Activated T-cell treated with anti-CD3 and anti-CD28 coated beads, Interleukin-2, amount 50 U/mL, for 48 hours (primary cell): ENCODE data around the gene CA12.
"Not testable (repeated sequence)": the region's sequence is repeated elsewhere in the genome, so short reads cannot be mapped to it uniquely, and the experiment has no call there.

ENCODE experiments used
- DNase-seq, 2 experiments: peaks; one replicate each; pipeline ENCODE4 v3.0.0-alpha.2; 2020

CA12 gene

DNA sequence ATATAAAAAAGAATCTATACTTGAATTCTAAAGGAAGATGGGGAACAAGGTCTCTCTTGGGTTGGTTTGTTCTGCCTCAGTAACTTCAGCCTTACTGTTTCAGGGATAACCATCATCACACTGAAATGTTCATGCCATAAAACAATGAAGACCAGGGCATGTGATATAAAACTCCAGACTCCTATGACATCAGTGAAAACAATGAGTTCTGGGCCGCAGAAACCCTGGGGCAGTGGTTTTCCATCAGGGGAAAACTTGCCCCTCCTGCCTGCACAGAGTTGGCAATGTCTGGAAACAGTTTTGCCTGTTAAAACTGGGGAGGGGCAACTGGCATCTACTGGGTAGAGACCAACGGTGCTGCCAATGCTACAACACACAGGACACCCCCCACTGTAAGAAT, 46.8 kb downstream of the CA12 start:
- no peak for DNase-seq

- DNase-seq = no peak
Measured at GRCh38 chr15:63332367-63333124, 49.1 kb downstream of the CA12 start.

GRCh38 chr15:63331456-63331855, 50.2 kb downstream of the CA12 start:
- peak; percentile 37 to 46 for DNase-seq

DNA sequence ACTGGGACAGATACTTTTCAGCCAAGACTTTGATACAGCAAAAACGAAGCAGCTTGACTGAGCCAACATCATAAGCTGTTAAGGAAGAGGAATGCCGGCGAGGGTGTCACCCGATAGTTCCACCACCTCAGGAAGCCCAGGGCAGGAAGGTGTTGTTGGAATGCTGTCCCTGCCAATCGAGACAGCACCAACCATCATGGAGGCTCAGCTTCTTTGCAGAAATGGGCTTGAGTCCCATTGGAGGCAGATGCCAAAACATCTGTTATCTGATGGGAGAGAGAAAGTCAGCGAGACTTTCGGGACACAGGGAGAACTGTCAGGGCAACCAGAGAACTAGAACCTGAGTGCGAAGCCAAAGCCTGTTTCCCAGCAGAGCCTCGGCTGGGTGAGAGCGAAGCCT, 50.7 kb downstream of the CA12 start:
- DNase-seq = no peak

DNA sequence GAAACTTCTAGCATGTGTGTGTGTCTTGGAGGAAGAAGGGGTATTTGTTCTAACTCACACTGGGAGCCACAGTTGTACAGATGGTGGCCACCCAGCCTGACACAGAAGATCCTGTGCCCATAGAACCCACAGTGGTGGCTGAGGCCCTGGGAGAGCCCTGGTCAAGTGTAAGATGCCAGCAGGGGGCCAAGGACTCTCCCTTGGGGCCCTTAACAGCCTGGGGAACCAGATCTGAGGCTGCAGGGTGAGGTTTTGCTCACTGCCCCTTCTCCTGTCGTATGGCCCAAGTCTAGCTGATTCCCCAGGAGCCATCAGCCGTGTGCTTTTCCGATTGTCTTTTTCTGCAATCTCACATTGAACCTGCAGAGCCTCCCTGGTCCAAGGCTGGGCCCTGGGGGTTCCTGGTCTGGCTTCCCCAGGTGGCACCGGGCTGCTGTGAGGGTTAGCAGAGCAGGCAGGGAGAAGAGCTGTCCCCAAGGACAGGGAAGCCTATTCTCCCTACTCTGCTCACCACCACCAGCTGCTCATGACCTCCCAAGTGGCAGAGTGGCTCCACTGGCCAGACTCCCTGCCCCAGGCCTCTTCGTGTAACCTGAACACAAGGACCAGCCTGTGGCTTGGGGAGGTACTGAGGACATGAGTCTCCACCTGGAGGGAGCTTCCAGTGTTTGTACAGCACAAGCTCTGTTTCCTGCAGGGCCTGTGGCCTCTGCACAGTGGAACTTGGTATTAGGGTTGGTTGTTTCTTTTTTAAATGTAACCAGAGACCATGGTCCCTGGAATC, 51.9 kb downstream of the CA12 start:
- DNase-seq = no peak

DNA sequence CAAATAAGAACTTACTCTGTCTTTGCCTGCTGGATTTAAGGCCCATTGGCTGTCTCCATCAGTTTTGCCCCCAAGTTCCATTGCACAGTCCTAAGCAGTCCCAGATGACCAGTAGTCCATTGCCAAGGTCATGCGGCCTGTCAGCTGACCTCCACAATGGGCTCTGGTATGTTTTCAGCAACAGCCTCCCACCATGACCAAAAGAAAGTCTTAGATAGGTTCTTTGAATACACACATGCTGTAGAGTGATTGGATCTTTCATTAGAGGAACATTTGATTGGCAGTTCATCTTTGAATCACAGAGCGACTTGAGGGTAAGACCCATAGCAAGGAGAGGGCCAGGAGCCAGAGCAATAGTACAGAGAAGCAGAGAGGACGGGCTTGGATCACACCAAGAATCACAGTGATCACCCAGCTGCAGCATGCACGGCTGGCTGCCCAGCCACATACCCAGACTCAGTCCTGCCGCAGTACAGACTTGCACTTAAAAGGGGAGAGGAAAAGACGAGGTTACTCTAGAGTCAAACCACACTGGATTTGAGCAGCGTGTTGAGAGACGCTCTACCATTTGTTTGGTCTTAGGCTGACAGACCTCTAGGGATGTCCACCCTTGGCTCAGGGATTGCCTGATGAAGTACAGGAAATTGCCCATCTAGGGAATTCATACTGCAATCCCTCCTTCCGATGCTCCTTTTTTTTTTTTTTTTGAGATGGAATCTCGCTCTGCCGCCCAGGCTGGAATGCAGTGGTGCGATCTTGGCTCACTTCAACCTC, 53.8 kb downstream of the CA12 start:
- no peak for DNase-seq

GRCh38 chr15:63324770-63325169, 56.9 kb downstream of the CA12 start:
- peak; percentile 30 to 49 for DNase-seq

DNA sequence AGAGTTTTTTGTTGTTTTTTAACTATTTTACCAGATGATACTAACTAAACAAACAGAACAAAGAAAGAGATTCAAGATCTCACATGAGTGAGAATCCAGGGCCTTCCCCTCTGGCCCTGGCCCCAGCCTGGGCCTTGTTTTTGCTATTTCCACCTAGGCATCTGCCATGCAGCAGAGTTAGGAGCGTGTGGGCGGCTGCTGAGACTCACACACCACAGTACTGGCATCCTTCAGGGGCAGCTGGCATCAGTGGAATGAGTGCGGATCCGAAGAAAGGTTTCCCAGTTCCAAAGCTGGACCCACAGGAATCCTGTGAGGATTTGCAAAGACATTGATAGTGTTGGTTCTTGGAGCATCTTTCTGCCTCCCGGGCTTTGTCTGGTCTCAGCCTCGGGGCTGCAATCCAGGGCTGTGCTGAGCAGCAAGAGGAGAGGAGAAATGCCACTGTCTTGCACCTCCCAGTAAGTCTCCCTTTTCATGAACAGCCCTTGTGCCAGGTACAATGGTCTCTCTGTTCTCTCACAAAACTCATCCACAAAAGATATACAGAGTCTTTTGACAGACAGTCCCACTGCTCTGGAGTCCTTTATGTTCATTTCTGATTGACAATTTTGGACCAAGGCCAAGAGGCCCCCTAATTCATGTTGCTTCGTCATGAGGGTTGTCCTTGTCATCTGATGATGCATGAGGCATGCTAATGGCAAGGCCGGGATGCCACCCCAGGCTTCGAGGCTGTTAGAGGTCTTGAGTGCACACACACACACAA, 57.7 kb downstream of the CA12 start:
- peak in 1 of 2 experiments; percentile 37 for DNase-seq

DNA sequence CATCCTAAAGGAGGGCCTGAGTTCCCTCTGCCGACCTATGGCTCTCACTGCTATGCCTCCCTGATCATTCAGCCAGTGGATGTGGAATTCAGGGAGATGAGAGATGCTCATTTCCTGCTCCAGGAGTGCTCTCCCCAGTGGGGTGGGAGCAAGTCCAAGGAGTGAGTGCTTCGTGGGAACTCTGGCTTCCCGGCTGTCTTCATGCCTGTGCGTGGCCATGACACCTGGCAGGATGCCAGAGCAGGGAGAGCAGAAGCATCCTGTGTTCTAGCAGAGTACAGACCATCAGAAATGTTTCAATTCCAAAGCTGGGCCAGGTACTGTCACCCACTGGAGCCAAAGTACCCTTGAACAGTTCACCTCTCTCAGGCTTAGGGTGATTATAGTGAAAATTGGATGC, 59.1 kb downstream of the CA12 start:
- no peak for DNase-seq

- no peak for DNase-seq
Measured at GRCh38 chr15:63321462-63321861, 60.2 kb downstream of the CA12 start.

DNA sequence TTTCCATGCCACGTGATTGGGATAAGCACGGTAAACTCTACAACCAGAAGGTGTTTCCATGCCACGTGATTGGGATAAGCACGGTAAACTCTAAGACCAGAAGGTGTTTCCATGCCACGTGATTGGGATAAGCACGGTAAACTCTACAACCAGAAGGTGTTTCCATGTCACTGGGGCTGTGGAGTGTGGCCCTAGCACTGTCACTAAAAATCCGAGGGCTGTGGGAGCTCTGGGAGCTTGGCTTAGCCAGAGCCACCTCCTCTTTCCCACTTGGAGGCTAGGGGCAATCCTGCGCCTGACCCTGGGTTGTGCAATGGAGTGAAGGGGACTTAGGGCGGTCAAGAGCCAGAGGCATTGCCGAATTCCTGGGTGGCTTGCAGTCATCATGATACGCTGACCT, 60.7 kb downstream of the CA12 start:
- DNase-seq = not testable (repeated sequence)

DNA sequence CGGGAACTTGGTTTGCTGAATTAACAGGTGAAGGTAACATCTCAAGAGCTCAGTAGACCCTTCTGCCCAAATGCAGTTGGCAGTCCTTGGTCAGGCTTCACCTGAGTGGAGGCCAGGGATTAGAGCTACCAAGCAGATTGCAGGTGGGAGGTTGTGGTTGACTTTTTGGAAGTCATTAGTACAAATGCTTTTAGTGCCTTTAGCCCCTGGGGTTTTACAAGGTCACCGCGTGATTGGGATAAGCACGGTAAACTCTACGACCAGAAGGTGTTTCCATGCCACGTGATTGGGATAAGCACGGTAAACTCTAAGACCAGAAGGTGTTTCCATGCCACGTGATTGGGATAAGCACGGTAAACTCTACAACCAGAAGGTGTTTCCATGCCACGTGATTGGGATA, 61.2 kb downstream of the CA12 start:
- DNase-seq = not testable (repeated sequence)

- DNase-seq = no peak
Measured at GRCh38 chr15:63319065-63319464, 62.6 kb downstream of the CA12 start.

- no peak for DNase-seq
Measured at GRCh38 chr15:63318344-63318743, 63.3 kb downstream of the CA12 start.

GRCh38 chr15:63314409-63314808, 67.2 kb downstream of the CA12 start:
- DNase-seq = no peak

DNA sequence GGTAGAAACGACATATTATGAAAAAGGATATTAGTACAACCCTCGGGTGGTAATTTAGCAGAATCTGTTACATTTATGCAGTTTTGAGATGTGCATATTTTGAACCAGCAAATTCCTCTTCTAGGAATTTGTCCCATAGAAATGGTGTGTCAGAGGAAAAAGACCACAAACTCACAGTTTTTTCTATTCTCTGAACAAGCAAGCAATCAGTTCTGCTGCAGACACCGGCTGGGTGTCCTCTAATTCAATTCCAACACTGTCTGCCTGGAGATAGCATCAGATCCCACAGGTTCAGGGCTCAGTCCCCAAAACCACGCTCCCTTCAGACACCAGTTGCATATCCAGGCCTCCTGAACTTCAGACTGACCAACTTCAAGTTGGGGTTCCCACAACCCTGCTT, 67.8 kb downstream of the CA12 start:
- no peak for DNase-seq

DNA sequence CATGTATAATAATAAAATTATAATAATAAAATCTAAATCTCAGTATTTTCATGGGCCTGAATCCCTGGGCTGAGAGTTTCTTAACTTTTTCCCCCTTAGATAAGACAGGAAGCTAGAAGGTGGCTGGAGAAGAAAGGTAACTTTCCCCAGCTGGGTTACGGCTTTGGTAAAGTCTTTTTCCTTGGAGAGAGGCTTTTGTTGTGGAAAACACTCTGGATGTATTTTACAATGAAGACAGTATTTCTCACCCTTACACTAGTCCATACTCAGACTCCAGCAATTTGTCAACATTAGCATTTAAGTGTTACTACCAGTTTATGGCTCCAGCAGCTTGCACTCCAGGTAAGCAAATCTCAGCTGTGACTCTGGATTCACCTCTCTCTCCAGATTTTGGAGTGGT, 69.4 kb downstream of the CA12 start:
- DNase-seq = no peak

DNA sequence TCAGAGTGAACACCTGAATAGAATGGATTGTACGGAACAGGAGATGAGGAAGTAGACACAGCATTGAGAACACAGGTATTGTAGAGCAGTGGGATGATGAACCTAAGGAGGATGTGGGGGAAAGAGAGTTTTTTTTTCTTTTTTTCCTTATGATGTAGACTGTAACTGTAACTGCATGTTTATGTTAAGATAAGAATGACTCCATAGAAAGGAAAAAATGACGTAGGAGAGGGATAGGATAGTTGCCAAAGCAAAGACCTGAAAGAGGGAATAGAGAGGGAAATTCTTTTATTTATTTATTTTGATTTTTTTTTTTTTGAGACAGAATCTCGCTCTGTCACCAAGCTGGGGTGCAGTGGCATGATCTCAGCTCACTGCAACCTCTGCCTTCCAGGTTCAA, 71.0 kb downstream of the CA12 start:
- no peak for DNase-seq

GRCh38 chr15:63308947-63309346, 72.7 kb downstream of the CA12 start:
- DNase-seq = no peak

DNA sequence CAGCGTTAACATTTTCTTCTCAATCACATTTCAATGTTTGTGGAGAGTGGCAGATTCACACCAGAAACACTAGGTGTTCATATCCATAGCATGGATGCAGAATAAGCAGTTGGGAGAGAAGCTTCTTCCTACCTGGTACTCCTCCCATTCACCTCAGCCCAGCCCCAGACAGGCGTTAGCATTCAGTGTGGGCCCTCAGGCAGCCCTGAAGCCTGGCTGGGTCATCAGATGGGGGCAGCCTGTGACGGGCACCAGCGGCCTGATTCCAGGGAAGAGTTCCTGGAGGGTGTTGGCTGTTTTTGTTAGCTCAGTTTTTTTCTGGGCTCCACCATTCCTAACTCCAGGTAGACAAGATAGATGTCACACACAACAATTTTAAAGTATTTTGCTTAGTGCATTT, 73.2 kb downstream of the CA12 start:
- no peak for DNase-seq

DNA sequence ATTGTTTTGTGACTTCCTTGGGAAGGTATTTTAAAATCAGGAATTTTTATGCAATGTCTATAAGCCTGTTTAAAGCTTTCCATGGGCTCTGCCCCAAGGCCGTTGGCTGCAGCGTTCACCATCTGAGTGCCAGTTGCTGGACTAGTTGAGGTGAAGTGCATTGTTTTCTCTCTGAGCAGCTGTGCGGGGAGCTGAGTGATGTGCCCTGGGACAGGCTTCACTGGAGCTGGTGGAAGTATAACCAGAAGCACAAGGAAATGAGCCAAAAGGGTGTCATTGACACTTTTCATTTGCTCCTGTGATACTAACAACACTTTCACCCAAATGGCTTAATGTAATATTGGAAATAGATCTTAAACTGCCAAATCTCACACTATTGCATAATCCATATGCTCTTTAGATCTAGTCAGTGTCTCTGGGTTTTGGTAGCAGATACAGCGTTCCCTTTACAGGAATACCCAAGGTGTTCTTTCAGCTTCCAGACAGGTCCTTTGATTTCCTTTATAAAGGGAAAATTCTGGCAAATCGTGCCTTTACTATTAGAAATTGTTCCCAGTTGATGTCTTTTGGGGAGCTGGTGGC, 75.1 kb downstream of the CA12 start:
- DNase-seq = no peak

DNA sequence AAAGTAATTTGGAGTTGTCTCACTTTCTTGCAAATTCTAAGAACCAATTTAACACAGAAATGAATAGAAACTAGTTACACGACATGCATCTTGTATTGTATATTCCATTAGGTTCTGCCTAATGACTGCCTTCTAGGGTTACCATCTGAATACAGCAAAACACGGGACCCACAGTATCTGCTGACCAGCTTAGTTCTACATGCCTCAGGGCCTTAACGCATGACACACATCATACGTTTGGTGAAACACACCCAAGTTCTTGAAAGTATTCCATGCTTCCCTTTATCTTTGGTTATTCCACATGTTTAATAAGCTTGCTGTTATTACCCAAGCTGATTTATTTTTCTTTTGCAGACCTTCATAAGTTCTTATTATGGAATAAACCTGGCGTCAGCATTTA, 76.4 kb downstream of the CA12 start:
- no peak for DNase-seq

GRCh38 chr15:63301088-63301487, 80.6 kb downstream of the CA12 start:
- no peak for DNase-seq
